Fibroblast of pulmonary artery (primary cell): ENCODE measurements around the gene ZBP1.

Experiments used
- DNase-seq: peaks from one replicate; pipeline ENCODE4 v3.0.0-alpha.2; 2010; ENCODE audit warnings: low read depth
- H3K4me3 ChIP-seq: replicated peaks from 2 replicates; pipeline ENCODE4 v1.5.1; 2011; ENCODE audit warnings: low read depth, mild to moderate bottlenecking, control low read depth, low read length, moderate library complexity
- CTCF ChIP-seq: IDR thresholded peaks from 2 replicates; pipeline ENCODE4 v1.5.1; 2011; ENCODE audit warnings: mild to moderate bottlenecking, control low read depth, low read length, inconsistent platforms; ENCODE audit errors: missing control alignments

The ZBP1 gene

GRCh38 chr20:57582029-57582378 is 38.2 kb downstream of the ZBP1 start:
- H3K4me3 ChIP-seq: no peak overlapping the region
- no peak for DNase-seq
- no peak for TF ChIP-seq CTCF

DNA sequence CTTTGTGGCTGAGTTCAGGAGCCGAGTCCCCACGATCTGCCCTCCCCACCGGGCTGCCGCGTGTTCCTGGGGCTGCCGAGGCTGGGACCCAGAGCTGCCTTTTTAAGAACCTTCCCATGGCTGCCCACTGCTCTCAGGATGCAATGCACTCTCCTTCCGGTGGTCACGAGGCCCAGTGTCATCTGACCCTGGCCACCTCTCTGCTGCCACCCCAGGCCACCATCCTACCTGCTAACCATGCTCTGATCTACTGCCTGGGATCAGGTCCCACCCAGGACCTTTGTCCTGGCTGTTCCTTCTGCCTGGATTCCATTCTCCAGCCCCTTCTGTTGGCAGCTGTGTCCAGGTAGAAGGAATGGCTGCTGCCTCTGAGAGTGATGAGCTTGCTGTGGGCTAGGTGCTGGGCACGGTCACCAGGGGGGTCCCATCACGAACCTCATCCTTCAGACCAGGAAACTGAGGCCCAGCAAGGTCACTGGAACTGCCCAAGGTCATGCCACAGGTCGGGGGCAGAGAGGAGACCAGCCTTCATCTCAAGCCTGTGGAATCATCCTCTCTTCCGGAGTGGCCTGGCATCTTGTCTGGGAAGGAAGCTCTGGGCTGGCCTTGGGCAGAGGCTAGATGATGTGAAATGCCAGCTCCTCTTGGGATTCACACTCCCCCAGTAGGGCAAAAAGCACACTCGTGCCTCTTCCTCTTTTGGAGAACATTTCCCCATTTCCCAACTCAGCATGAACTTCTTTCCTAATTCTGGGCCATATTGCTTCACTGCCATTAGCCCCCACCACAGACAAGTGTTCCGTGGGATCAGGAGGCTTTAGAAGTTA is 38.8 kb downstream of the ZBP1 start:
- no peak for TF ChIP-seq CTCF
- no peak overlapping the region for H3K4me3 ChIP-seq
- DNase-seq: no peak

DNA sequence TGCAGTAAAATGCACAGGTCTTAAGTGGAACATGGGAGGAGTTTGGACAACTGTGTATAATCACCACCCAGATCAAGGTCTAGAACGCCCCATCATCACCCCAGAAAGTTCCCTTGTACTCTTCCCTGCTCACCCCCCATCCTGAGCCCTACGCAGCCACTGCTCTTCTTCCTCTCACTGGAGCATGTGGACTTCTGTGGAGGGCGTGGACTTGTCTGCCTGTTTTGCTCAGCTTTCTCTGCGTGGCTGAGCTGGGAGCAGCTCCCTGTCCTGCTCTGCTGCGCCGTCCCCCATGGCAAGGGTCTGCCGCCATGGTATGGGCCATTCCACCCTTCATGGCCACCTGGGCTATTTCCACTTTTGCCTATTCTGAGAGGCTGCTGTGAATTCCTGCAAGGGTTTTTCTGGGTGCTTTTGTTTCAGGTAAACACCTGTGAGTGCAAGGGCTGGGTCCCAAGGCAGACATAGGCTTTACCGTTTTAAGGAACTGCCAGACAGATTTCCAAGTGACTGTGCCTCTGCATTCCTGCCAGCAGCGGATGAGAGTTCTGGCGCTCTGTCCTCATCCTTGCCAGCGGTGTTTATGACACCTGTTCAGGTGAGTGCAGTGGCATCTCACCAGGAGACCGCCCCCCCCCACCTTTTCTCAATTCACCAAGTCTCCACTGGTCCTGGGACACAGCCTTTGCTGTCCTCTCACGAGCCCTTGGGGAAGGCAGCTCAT is 39.6 kb downstream of the ZBP1 start:
- DNase-seq: no peak
- no peak for TF ChIP-seq CTCF
- no peak overlapping the region for H3K4me3 ChIP-seq

- TF ChIP-seq CTCF: no peak
- no peak overlapping the region for H3K4me3 ChIP-seq
- no peak for DNase-seq
Observed at GRCh38 chr20:57579898-57580447, 40.3 kb downstream of the ZBP1 start.

DNA sequence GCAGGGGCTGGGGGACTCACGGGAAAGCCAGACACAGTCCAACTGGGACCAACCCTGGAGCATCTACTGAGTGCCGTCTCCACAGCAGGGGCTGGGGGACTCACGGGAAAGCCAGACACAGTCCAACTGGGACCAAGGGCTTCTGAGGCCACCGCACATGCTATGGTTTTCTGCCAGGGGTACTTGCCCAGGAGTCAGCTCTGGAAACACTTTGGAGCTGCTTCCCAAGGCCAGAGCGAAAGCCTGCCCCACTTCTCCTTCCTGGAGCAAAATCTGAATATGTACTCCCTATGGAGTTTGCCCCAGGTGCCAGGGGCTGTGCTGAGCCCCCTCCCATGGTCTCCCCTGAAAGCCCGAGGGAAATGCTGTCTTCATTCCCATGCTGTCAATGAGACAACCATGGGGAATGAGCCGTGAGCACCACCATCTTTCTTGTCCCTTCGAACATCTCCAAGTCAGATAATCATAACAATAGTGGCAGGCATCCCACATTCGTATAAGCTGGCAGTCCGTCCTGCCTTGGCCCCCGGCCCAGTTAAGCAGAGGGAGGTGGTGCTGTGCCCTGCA is 40.8 kb downstream of the ZBP1 start:
- no peak for TF ChIP-seq CTCF

DNA sequence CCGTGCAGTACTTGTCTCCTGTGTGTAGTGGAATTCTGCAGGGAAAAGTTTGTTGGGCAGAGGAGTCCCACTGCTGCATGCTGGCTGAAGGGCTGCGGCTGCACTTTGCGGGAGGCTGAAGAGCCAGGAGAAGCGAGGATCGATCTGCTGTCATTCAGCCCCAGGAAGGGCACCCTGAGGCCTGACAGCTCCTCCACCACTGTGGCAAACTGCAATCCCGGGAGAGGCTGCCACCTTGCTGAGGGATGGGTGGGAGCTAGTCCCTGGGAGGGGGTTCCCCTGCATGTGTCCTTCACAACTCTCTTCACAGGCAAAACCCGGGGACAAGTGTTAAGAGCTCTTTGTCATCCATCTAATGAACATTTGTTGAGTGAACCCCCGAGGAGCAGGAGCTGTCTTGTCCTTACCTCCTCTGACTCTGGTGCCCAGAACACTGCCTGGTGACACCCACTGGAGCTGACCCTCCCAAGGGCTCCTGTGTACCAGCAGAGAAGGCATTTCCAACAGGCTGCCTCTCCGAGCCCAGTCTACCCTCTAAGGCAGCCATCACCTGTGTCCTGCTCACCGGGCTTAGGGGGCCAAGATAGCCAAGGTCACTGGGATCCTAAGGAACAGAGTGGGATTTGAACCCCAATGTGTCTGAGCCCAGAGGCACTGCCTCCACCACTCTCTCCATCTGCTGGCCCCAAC is 41.6 kb downstream of the ZBP1 start:
- H3K4me3 ChIP-seq: no peak overlapping the region
- no peak for TF ChIP-seq CTCF
- no peak for DNase-seq

More for the DNA sequence above, 40.8 kb downstream of the ZBP1 start:
- DNase-seq: no peak
- H3K4me3 ChIP-seq: no peak overlapping the region
